Small intestine (tissue), 7 donors: ENCODE results near the gene ZBTB11. TPM values are rescaled to one million over a fixed set of nuclear protein-coding genes. Genes with fewer than 3 reads are reported as not detected.
"Not testable (repeated sequence)": the region's sequence is repeated elsewhere in the genome, so short reads cannot be mapped to it uniquely, and the experiment has no call there.

ENCODE experiments used
- DNase-seq, 2 donors: peaks; one replicate each; pipeline versions ENCODE4 v3.0.0 to v3.0.0-alpha.2; 2013
- FAIRE-seq: peaks from 2 replicates; lab custom pipeline; 2012; peaks lifted over from hg19 to GRCh38; lab: Jason Lieb, UNC
- H3K27ac ChIP-seq, 3 donors: one replicate each; pipeline ENCODE4 v1.5.1; 2013; ENCODE audit warnings: low read length in 2 of 3, mild to moderate bottlenecking in 2 of 3, control low read depth in 1 of 3, inconsistent platforms in 1 of 3, low read depth in 1 of 3, moderate library complexity in 1 of 3
- H3K27me3 ChIP-seq, 3 donors: one replicate each; pipeline ENCODE4 v1.6.1; 2013; ENCODE audit warnings: low read length in 3 of 3, inconsistent platforms in 1 of 3; ENCODE audit not compliant: control insufficient read depth in 3 of 3, insufficient read depth in 3 of 3
- H3K36me3 ChIP-seq, 3 donors: one replicate each; pipeline ENCODE4 v1.6.1; 2013; ENCODE audit warnings: low read length in 3 of 3, inconsistent platforms in 1 of 3, low read depth in 1 of 3, mild to moderate bottlenecking in 1 of 3, moderate library complexity in 1 of 3; ENCODE audit not compliant: control insufficient read depth in 3 of 3, insufficient read depth in 2 of 3
- H3K4me1 ChIP-seq, 3 donors: one replicate each; pipeline ENCODE4 v1.6.1; 2013; ENCODE audit warnings: low read length in 2 of 3, inconsistent platforms in 1 of 3, low read depth in 1 of 3, mild to moderate bottlenecking in 1 of 3, moderate library complexity in 1 of 3; ENCODE audit not compliant: control insufficient read depth in 3 of 3, insufficient read depth in 2 of 3
- H3K4me3 ChIP-seq, 3 donors: one replicate each; pipeline ENCODE4 v1.5.1; 2013; ENCODE audit warnings: low read length in 3 of 3, control low read depth in 1 of 3, inconsistent platforms in 1 of 3, low read depth in 1 of 3, mild to moderate bottlenecking in 1 of 3, moderate library complexity in 1 of 3
- H3K9me3 ChIP-seq, 2 donors: one replicate each; pipeline ENCODE4 v1.6.1; 2013; ENCODE audit warnings: low read depth in 1 of 2, low read length in 1 of 2; ENCODE audit not compliant: control insufficient read depth in 2 of 2, insufficient read depth in 1 of 2
- WGBS, 3 donors: extraction: QIAGEN DNeasy Blood & Tissue Kit; methylation state at CpG; one replicate each; pipeline ENCODE4 v1.1.7; 2013; 5-methylcytosine and 5-hydroxymethylcytosine counted together
- polyA plus RNA-seq, 4 donors: library from polyadenylated mRNA; stranded (reverse) in 3 of 4; unstranded in 1 of 4; fragments of 200-250 nt in 3 of 4; fragments of 120-200 nt in 1 of 4; gene quantifications; one replicate each; pipeline versions ENCODE4 v1.2.1 to v1.2.3, GENCODE V29; 2013
- donor health status: healthy with polysubstance abuse.
- donor health status: control.
- donor health status: control.
- donor health status: Bipolar disorder and iron deficiency.
- donor health status: healthy.

Gene ZBTB11
- polyA plus RNA-seq, 4 donors = 5.4 to 17.6 (median 6.3) TPM

DNA sequence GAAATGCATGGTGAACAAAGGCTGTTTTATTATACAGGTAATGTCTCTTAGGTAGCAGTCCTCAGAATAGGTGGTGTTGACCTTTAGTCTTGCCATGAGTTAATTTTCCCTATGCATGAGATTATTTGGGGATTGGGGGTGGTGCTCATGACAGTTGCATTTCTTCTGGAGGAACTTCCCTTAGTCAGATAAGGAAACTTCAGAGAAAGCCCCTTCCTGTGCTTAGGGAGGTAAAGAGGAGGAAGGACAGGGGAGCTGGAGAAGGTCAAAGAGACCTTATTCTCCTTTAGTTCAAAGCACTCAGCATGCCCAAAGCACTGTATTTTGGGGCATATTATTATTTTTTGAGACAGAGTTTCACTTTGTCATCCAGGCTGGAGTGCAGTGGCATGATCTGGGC is 47.7 kb downstream of the ZBTB11 start:
- H3K4me3 ChIP-seq = no peak overlapping the region
- peaks cover 0 to 5% of the 10 kb centered on the region in 2 donors for H3K9me3 ChIP-seq
- DNase-seq = no peak
- no peaks in the 10 kb centered on the region for H3K27me3 ChIP-seq
- no peaks in the 10 kb centered on the region for H3K4me1 ChIP-seq
- no peak overlapping the region for H3K27ac ChIP-seq
- no peaks in the 10 kb centered on the region for H3K36me3 ChIP-seq
- FAIRE-seq = no peak

DNA sequence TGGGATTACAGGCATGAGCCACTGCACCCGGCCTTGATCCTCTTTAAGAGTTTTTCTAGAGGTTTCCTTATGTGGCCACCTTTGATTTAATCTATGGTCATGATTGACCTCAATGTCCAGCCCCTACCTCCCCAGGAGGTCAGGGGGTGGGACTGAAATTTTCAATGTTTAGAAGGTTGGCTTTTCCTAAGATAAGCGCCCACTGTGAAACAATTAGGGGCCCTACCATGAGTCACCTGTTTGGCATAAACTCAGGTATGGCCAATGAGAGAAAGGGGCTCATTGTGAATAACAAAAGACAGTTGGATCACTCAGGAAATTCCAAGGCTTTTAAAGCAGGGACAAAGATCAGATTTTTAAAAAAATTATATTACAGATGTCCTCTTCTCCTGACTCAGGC is 51.1 kb downstream of the ZBTB11 start:
- no peaks in the 10 kb centered on the region for H3K36me3 ChIP-seq
- DNase-seq = no peak
- no peaks in the 10 kb centered on the region for H3K27me3 ChIP-seq
- H3K4me1 ChIP-seq = no peaks in the 10 kb centered on the region
- H3K4me3 ChIP-seq = no peak overlapping the region
- no peak for FAIRE-seq
- H3K9me3 ChIP-seq = peaks cover 0 to 5% of the 10 kb centered on the region in 2 donors
- 86 to 92% (median 89%) methylated on average over 2 of the region's 2 CpGs for WGBS, 3 donors
- H3K27ac ChIP-seq = no peak overlapping the region

DNA sequence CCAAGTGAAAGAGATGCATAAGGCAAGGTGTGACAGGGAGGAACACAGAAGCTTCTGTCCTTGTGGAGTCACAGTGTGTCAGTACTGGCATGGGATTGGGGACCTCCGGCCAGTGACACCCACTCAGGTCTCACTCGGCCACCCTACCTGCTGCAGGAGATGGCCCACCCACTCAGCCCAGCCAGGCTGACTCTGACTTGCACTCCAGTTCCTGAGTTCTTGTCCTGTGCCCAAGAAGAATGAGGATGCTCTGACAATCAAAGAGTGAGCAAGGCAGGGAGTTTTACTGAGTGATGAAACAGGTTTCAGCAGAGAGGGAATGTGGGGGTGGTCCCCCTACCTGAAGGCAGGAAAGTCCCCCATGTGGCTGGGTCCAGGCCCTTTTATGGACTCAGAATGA is 52.1 kb downstream of the ZBTB11 start:
- Histone ChIP-seq H3K4me1 (no peaks in the 10 kb centered on the region), H3K4me3 (no peak overlapping the region), H3K27me3 (no peaks in the 10 kb centered on the region), H3K27ac (no peak overlapping the region), H3K9me3 (peaks cover 0 to 5% of the 10 kb centered on the region in 2 donors), H3K36me3 (no peaks in the 10 kb centered on the region)
- DNase-seq = no peak
- 85 to 91% (median 86%) methylated on average over 2 of the region's 2 CpGs for WGBS, 3 donors
- FAIRE-seq = no peak

DNA sequence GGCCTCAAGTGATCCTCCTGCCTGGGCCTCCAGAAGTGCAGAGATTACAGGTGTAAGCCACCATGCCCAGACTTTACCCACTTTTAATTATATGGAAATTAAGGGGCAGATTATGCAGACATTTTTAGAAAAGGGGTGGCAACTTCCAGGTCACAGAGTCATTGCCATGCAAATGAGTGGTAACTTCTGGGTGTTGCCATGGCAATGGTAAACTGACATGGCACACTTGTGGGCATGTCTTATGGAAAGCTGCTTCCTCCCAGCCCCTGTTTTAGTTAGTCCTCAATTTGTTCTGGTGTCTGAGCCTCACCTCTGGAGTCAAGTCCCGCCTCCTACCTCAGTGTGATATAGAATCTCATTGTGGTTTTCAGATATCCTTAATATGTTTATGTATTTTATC is 53.3 kb downstream of the ZBTB11 start:
- Histone ChIP-seq H3K27ac (no peak overlapping the region), H3K4me1 (no peaks in the 10 kb centered on the region), H3K4me3 (no peak overlapping the region), H3K9me3 (peaks cover 0 to 8% of the 10 kb centered on the region in 2 donors), H3K27me3 (no peaks in the 10 kb centered on the region), H3K36me3 (no peaks in the 10 kb centered on the region)
- DNase-seq = no peak
- 86 to 96% (median 90%) methylated on average over 1 of the region's 1 CpG for WGBS, 3 donors
- no peak for FAIRE-seq

DNA sequence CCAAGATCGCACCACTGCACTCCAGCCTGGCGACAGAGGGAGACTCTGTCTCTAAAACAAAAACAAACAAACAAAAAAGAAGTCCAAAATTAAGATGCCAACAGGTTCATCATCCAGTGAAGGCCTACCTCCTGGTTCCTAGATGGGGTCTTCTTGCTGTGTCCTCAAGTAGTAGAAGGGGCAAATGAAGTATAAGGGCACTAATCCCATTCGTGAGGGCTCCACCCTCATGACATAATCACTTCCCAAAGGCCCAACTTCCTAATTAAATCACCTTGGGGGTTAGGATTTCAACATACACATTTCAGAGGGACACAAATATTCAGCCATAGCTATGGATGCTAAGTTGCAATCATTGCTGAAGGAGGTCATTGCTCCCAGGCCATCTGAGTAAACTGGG is 57.2 kb downstream of the ZBTB11 start:
- no peaks in the 10 kb centered on the region for H3K27me3 ChIP-seq
- H3K4me3 ChIP-seq = no peak overlapping the region
- WGBS, 3 donors = 86 to 90% (median 87%) methylated on average over 3 of the region's 3 CpGs
- H3K27ac ChIP-seq = no peak overlapping the region
- DNase-seq (no peak), FAIRE-seq (no peak)
- H3K4me1 ChIP-seq = no peaks in the 10 kb centered on the region
- H3K36me3 ChIP-seq = no peaks in the 10 kb centered on the region
- peaks cover 0 to 4% of the 10 kb centered on the region in 2 donors for H3K9me3 ChIP-seq

DNA sequence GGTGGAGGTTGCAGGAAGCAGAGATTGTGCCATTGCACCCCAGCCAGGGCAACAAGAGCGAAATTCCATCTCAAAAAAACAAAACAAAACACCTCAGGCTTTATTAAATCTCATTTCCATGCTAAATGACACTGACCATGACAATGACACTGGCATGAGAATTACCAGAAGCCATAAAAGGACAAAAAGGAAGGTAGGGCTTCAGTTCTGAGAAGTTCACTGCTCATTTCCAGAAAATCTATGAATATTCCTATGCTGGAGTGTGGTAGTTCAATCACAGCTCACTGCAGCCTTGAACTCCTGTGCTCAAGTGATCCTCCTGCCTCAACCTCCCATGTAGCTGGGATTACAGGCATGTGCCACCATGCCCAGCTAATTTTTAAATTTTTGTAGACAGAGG is 58.2 kb downstream of the ZBTB11 start:
- no peaks in the 10 kb centered on the region for H3K27me3 ChIP-seq
- peaks cover 0 to 3% of the 10 kb centered on the region in 2 donors for H3K9me3 ChIP-seq
- H3K27ac ChIP-seq = no peak overlapping the region
- no peak for DNase-seq
- H3K36me3 ChIP-seq = no peaks in the 10 kb centered on the region
- WGBS, 3 donors = 21 to 74% (median 52%) methylated on average over 1 of the region's 1 CpG
- no peaks in the 10 kb centered on the region for H3K4me1 ChIP-seq
- H3K4me3 ChIP-seq = no peak overlapping the region
- FAIRE-seq = no peak

DNA sequence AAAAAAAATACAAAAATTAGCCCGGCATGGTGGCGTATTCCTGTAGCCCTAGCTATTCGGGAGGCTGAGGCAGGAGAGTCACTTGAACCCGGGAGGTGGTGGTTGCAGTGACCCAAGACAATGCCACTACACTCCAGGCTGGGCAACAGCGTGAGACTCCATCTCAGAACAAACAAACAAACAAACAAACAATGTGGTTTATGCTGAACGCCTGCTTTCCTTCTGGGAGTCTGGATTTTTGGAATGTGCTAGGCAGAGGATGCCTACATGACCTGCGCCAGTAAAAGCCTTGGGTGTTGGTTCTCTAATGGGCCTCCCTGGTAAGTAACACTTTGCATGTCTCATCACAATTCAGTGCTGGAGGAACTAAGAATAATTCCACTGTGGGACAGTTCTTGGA is 59.5 kb downstream of the ZBTB11 start:
- H3K4me1 ChIP-seq = no peaks in the 10 kb centered on the region
- no peaks in the 10 kb centered on the region for H3K36me3 ChIP-seq
- no peaks in the 10 kb centered on the region for H3K27me3 ChIP-seq
- no peak for FAIRE-seq
- no peak overlapping the region for H3K27ac ChIP-seq
- no peak for DNase-seq
- 77 to 86% (median 83%) methylated on average over 7 of the region's 7 CpGs for WGBS, 3 donors
- no peak overlapping the region for H3K4me3 ChIP-seq
- peaks cover 0 to 3% of the 10 kb centered on the region in 2 donors for H3K9me3 ChIP-seq

DNA sequence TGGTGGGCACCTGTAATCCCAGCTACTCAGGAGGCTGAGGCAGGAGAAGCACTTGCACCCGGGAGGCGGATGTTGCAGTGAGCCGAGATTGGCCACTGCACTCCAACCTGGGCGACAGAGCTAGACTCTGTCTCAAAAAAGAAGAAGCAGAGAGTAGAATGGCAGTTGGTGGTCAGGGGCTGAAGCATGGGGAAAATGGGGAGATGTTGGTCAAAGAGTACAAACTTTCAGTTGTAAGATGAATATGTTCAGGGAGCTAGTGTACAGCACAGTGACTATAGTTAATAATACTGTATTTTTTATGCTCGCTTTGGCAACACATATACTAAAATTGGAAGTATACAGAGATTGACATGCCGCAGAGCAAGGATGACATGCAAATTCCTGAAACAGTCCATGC is 61.4 kb downstream of the ZBTB11 start:
- Histone ChIP-seq H3K27me3 (no peaks in the 10 kb centered on the region), H3K4me1 (no peaks in the 10 kb centered on the region), H3K4me3 (no peak overlapping the region), H3K27ac (no peak overlapping the region), H3K9me3 (peaks cover 0 to 3% of the 10 kb centered on the region in 2 donors), H3K36me3 (no peaks in the 10 kb centered on the region)
- 94 to 95% (median 94%) methylated on average over 6 of the region's 6 CpGs for WGBS, 3 donors
- DNase-seq (no peak), FAIRE-seq (no peak)

DNA sequence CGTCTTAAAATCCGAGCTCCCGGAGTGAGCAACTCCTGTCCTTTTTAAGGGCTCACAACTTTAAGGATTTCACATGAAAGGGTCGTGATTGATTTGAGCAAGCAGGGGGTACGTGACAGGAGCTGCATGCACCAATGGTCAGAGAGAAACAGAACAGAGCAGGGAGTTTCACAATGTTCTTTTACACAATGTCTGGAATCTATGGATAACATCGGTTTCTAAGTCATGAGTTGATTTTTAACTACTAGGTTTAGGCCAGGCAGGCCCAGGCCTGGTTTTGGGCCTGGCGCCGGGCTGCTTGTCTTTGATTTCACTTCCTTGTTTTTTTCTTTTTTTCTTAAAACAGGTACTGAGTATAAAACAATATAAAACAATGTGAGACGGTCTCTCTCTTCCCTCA is 63.9 kb downstream of the ZBTB11 start:
- not testable (repeated sequence) for H3K4me3 ChIP-seq, DNase-seq, H3K4me1 ChIP-seq, FAIRE-seq, H3K27me3 ChIP-seq, H3K36me3 ChIP-seq, H3K27ac ChIP-seq, H3K9me3 ChIP-seq
- 80 to 91% (median 88%) methylated on average over 8 to 9 of the region's 9 CpGs for WGBS, 3 donors
